ENCODE measurements around the gene CMTM1.

GRCh38 chr16:66519482-66520373 is 46.5 kb upstream of the CMTM1 start:
- no peak for TF ChIP-seq CREB1 (CRISPR knock-in tag; IDR thresholded peaks at IDR 0.05; ENCODE audit: low read depth)
- TF ChIP-seq CTCF (conservative IDR thresholded peaks at IDR 0.05; ENCODE audit: low read depth in 2 of 2), result no peak
- no peak for TF ChIP-seq EZH2 (IDR thresholded peaks at IDR 0.05; ENCODE audit: low read depth, unreplicated experiment)
- no peak for TF ChIP-seq EZH2phosphoT487 (IDR thresholded peaks at IDR 0.05; ENCODE audit: unreplicated experiment)
- no peak for TF ChIP-seq POLR2AphosphoS5 (IDR thresholded peaks at IDR 0.05; ENCODE audit: low read depth)
- no peak for TF ChIP-seq STAT1 (IDR thresholded peaks at IDR 0.05; ENCODE audit: unreplicated experiment)
- TF ChIP-seq, protein P1, sequence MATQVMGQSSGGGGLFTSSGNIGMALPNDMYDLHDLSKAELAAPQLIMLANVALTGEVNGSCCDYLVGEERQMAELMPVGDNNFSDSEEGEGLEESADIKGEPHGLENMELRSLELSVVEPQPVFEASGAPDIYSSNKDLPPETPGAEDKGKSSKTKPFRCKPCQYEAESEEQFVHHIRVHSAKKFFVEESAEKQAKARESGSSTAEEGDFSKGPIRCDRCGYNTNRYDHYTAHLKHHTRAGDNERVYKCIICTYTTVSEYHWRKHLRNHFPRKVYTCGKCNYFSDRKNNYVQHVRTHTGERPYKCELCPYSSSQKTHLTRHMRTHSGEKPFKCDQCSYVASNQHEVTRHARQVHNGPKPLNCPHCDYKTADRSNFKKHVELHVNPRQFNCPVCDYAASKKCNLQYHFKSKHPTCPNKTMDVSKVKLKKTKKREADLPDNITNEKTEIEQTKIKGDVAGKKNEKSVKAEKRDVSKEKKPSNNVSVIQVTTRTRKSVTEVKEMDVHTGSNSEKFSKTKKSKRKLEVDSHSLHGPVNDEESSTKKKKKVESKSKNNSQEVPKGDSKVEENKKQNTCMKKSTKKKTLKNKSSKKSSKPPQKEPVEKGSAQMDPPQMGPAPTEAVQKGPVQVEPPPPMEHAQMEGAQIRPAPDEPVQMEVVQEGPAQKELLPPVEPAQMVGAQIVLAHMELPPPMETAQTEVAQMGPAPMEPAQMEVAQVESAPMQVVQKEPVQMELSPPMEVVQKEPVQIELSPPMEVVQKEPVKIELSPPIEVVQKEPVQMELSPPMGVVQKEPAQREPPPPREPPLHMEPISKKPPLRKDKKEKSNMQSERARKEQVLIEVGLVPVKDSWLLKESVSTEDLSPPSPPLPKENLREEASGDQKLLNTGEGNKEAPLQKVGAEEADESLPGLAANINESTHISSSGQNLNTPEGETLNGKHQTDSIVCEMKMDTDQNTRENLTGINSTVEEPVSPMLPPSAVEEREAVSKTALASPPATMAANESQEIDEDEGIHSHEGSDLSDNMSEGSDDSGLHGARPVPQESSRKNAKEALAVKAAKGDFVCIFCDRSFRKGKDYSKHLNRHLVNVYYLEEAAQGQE (IDR thresholded peaks at IDR 0.05; ENCODE audit: unreplicated experiment), result no peak
- TF ChIP-seq JUNB (IDR thresholded peaks at IDR 0.05; ENCODE audit: unreplicated experiment), result no peak
